H1 (cell line): ENCODE results near the gene MEDAG. TPM values are rescaled to one million over a fixed set of nuclear protein-coding genes. Genes with fewer than 3 reads are reported as not detected.

ENCODE experiments used
- BACH1 ChIP-seq: IDR thresholded peaks from 2 replicates; pipeline ENCODE4 v1.6.1; 2012; ENCODE audit warnings: low read length, improper control_type of control experiment
- CHD7 ChIP-seq: fragments of 300-600 bp; sonication (generic); IDR thresholded peaks from 2 replicates; pipeline ENCODE4 v1.7.1; 2012; ENCODE audit warnings: low read length, moderate library complexity, mild to moderate bottlenecking, inconsistent platforms; ENCODE audit not compliant: insufficient replicate concordance
- CREB1 ChIP-seq: IDR thresholded peaks from 2 replicates; pipeline ENCODE4 v1.6.1; 2012; ENCODE audit warnings: inconsistent platforms
- CTBP2 ChIP-seq: IDR thresholded peaks from 2 replicates; pipeline ENCODE4 v1.7.0; 2011; ENCODE audit warnings: borderline replicate concordance, mild to moderate bottlenecking, moderate library complexity, mixed read lengths, low read length; ENCODE audit not compliant: insufficient read depth, insufficient read length
- FOSL1 ChIP-seq: IDR thresholded peaks from 2 replicates; pipeline ENCODE4 v1.6.1; 2011; ENCODE audit warnings: mild to moderate bottlenecking, low read depth, low read length, moderate library complexity; ENCODE audit not compliant: insufficient read depth
- HDAC6 ChIP-seq: IDR thresholded peaks from one replicate; pipeline ENCODE4 v1.7.1; 2012; ENCODE audit warnings: low read depth, mild to moderate bottlenecking, inconsistent platforms, low read length, moderate library complexity
- RBBP5 ChIP-seq: IDR thresholded peaks from 2 replicates; pipeline ENCODE4 v1.7.1; 2012; ENCODE audit warnings: low read depth, mild to moderate bottlenecking, inconsistent platforms, low read length, moderate library complexity, borderline replicate concordance
- RNF2 ChIP-seq: fragments of 200-900, 300-1000 bp; sonication (generic); IDR thresholded peaks from 2 replicates; pipeline ENCODE4 v1.7.1; 2016; ENCODE audit warnings: borderline replicate concordance, low read depth, mild to moderate bottlenecking, antibody characterized with exemption, low read length; ENCODE audit not compliant: poor library complexity, severe bottlenecking; ENCODE audit errors: missing control alignments
- SIN3A ChIP-seq, 2 experiments: IDR thresholded peaks in 1 of 2; conservative IDR thresholded peaks in 1 of 2; 2 replicates each; pipeline ENCODE4 v1.6.1; 2011 to 2012; ENCODE audit warnings: low read length in 2 of 2, improper control_type of control experiment in 1 of 2, low read depth in 1 of 2, mild to moderate bottlenecking in 1 of 2
- SUZ12 ChIP-seq: fragments of 200-600 bp; sonication (generic); IDR thresholded peaks from 2 replicates; pipeline ENCODE4 v1.6.1; 2012; ENCODE audit warnings: mild to moderate bottlenecking, inconsistent platforms, low read length, moderate library complexity, mixed read lengths
- TBP ChIP-seq: IDR thresholded peaks from 2 replicates; pipeline ENCODE4 v1.6.1; 2011; ENCODE audit warnings: low read depth, low read length, improper control_type of control experiment
- polyA plus RNA-seq, 7 experiments: library from polyadenylated mRNA; depleted of rRNA in 3 of 7; stranded (reverse) in 5 of 7; unstranded in 2 of 7; fragments of >200 nt in 5 of 7; fragments of 200-250 nt in 2 of 7; gene quantifications; 1 replicate in 5 of 7; 2 replicates in 1 of 7; 4 replicates in 1 of 7; pipeline versions ENCODE4 v1.2.1 to v1.2.3, GENCODE V29; 2011 to 2013; ENCODE audit warnings: missing spikeins in 2 of 7, mixed read lengths in 2 of 7
- total RNA-seq: library from RNA; stranded (reverse); fragmentation: NEBNext Ultra II Directional; extraction: Animal tissue kit (Norgen Biotek cat#: 25700); gene quantifications from 2 replicates; pipeline ENCODE4 v1.2.1, GENCODE V29; 2021

MEDAG gene
- total and polyA plus RNA-seq, 2 of the 8 experiments (the other 6 are each of a cell fraction or from before 2014, with no cell fraction given), result 2.1 to 3.1 TPM

GRCh38 chr13:30904043-30904442 is 2.0 kb upstream of the MEDAG start (continued):
- no peak for TF ChIP-seq CHD7
- TF ChIP-seq SIN3A (conservative IDR thresholded peaks at IDR 0.05 in 1 of 2, IDR thresholded peaks at IDR 0.05 in 1 of 2; ENCODE audit: low read depth in 1 of 2, low read length in 2 of 2), result no peak
- TF ChIP-seq CREB1, result no peak
- TF ChIP-seq FOSL1, result no peak
- TF ChIP-seq CTBP2, result no peak
- no peak for TF ChIP-seq RNF2
- no peak for TF ChIP-seq TBP
- TF ChIP-seq RBBP5, result no peak
- TF ChIP-seq SUZ12, result no peak
- no peak for TF ChIP-seq BACH1
- no peak for TF ChIP-seq HDAC6
- TF ChIP-seq, all 59 proteins: peak for 0
